ENCODE measurements around the gene PDE4D.

Gene PDE4D

DNA sequence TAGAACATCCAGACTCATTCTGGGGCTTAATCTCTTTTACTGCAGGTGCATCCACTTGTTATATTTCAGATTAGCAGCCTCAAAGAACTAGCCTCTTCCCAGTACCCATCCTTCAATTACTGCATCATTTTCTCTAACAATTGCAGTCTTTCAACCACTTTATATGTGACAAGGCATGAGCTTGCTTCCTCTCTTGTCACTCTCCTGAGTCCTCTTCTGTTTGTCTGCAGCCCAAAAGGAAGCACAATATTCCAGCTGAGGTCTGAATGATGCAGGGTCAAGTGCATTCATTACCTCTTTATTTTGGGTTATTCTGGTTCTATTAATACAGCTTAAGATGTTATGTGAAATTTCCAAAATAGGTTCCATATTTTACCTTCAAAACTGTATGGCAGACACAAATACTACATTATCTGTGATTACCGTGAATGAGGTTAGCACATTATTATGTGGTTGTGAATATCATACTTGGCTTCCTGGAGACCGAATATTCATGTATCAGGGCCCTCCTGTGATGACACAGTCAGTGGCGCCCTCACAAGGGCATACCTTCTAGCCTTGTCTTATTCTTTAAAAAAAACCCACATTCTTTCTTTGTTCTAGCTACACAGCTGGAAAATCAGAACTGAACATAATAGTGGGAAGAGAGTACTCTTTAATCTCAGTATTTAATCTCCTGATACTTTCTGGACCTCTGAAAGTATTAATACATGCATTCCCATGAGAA, 323.8 kb downstream of the PDE4D start:
- TF ChIP-seq, protein P1, sequence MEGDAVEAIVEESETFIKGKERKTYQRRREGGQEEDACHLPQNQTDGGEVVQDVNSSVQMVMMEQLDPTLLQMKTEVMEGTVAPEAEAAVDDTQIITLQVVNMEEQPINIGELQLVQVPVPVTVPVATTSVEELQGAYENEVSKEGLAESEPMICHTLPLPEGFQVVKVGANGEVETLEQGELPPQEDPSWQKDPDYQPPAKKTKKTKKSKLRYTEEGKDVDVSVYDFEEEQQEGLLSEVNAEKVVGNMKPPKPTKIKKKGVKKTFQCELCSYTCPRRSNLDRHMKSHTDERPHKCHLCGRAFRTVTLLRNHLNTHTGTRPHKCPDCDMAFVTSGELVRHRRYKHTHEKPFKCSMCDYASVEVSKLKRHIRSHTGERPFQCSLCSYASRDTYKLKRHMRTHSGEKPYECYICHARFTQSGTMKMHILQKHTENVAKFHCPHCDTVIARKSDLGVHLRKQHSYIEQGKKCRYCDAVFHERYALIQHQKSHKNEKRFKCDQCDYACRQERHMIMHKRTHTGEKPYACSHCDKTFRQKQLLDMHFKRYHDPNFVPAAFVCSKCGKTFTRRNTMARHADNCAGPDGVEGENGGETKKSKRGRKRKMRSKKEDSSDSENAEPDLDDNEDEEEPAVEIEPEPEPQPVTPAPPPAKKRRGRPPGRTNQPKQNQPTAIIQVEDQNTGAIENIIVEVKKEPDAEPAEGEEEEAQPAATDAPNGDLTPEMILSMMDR (IDR thresholded peaks at IDR 0.05) = no peak
- Histone ChIP-seq H3K27ac (no peak overlapping the region), H3K4me3 (no peak overlapping the region)
- no peak for DNase-seq (ENCODE audit: low spot score)

GRCh38 chr5:59569158-59569557, 324.4 kb downstream of the PDE4D start:
- no peak overlapping the region for H3K27ac ChIP-seq
- no peak overlapping the region for H3K4me3 ChIP-seq
- DNase-seq (ENCODE audit: low spot score) = no peak
- TF ChIP-seq, protein P1 (IDR thresholded peaks at IDR 0.05) = no peak

- H3K27ac ChIP-seq = no peak overlapping the region
- no peak overlapping the region for H3K4me3 ChIP-seq
- no peak for DNase-seq (ENCODE audit: low spot score)
- TF ChIP-seq, protein P1 (IDR thresholded peaks at IDR 0.05) = no peak
Observed at GRCh38 chr5:59568161-59568560, 325.4 kb downstream of the PDE4D start.

GRCh38 chr5:59565551-59565950, 328.0 kb downstream of the PDE4D start:
- no peak overlapping the region for H3K4me3 ChIP-seq
- H3K27ac ChIP-seq = no peak overlapping the region
- no peak for DNase-seq (ENCODE audit: low spot score)
- TF ChIP-seq, protein P1 (IDR thresholded peaks at IDR 0.05) = no peak

DNA sequence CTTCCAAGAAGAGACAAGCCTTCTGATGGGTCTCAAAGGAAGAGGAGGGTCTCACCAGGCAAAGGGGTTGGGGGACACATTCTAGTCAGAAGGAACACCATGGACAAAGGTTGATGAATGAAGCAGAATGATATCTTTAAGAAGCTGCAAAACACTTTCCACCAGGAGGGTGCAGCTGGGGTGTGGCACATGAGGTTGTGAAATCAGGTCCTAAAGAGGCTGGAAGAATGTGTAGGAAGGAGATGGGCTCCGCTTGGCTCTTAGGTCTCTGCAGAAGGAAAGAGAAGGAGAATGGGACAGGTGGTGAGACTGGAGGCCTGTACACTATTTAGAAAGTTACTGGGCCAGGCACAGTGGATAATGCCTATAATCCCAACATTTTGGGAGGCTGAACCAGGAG, 328.6 kb downstream of the PDE4D start:
- DNase-seq (ENCODE audit: low spot score) = no peak
- no peak overlapping the region for H3K27ac ChIP-seq
- TF ChIP-seq, protein P1 (IDR thresholded peaks at IDR 0.05) = no peak

GRCh38 chr5:59562756-59563389, 330.7 kb downstream of the PDE4D start:
- no peak overlapping the region for H3K4me3 ChIP-seq
- no peak overlapping the region for H3K27ac ChIP-seq
- DNase-seq (ENCODE audit: low spot score) = no peak

More for the DNA sequence above, 328.6 kb downstream of the PDE4D start:
- H3K4me3 ChIP-seq = no peak overlapping the region

More at GRCh38 chr5:59562756-59563389, 330.7 kb downstream of the PDE4D start:
- TF ChIP-seq, protein P1 (IDR thresholded peaks at IDR 0.05) = no peak
